HEK293T (cell line): Measurements from ENCODE around the gene MMADHC.

ENCODE experiments used
- BHLHE40 ChIP-seq: fragments of 450-650 bp; IDR thresholded peaks from 2 replicates; pipeline ENCODE4 v1.6.1; 2016; ENCODE audit warnings: mild to moderate bottlenecking, moderate library complexity, borderline replicate concordance
- ELF4 ChIP-seq: fragments of 450-650 bp; IDR thresholded peaks from 2 replicates; pipeline ENCODE4 v1.6.1; 2017; ENCODE audit warnings: antibody characterized with exemption
- FOXK2 ChIP-seq: fragments of 450-650 bp; IDR thresholded peaks from 2 replicates; pipeline ENCODE4 v1.6.1; 2016; ENCODE audit warnings: mild to moderate bottlenecking
- LEF1 ChIP-seq: fragments of 450-650 bp; IDR thresholded peaks from 2 replicates; pipeline ENCODE4 v1.6.1; 2017; ENCODE audit warnings: mild to moderate bottlenecking, borderline replicate concordance
- SP1 ChIP-seq: fragments of 450-650 bp; IDR thresholded peaks from 2 replicates; pipeline ENCODE4 v1.6.1; 2017
- SUZ12 ChIP-seq: fragments of 450-650 bp; IDR thresholded peaks from 2 replicates; pipeline ENCODE4 v1.6.1; 2016; ENCODE audit warnings: mild to moderate bottlenecking

DNA sequence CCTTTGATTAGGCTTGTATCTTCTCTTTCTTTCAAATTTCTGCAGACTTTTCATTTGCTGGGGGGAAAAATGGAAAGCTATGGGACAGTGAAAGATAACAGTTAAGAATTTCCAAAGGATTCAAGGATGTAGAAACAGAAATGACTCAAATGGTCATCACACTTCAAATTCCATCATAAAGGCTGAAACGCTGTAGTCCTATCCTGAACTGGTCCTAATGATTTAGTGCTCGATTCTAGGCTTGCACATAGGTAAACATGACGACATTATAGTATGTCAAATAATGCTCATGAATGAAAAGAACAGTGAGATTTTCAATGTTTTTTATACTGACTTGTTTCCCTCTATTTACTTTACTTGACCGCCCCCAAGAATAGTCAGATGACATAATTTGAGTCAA, 15.7 kb upstream of the MMADHC start:
- TF ChIP-seq SP1 (no peak), FOXK2 (no peak), LEF1 (no peak), SUZ12 (no peak), ELF4 (no peak), BHLHE40 (no peak)
